Right lobe of liver (tissue), 4 donors: Measurements from ENCODE around the gene XKR8.

Experiments used
- CTCF ChIP-seq, 4 donors: fragments of 200-600 bp in 3 of 4; fragments of 450-650 bp in 1 of 4; IDR thresholded peaks; one replicate each; pipeline versions ENCODE4 v1.5.1 to v1.8.0; 2016 to 2022; ENCODE audit warnings: antibody characterized with exemption in 4 of 4, mild to moderate bottlenecking in 2 of 4
- POLR2A ChIP-seq: fragments of 450-650 bp; IDR thresholded peaks from one replicate; pipeline ENCODE4 v1.6.1; 2017; ENCODE audit warnings: antibody characterized with exemption, mild to moderate bottlenecking
- donor health status: DM: no; HTN: no; CAD: no.
- donor health status: DM: no; HTN: no; CAD: no.
- donor health status: DM: no; HTN: yes; CAD: no.

- TF ChIP-seq CTCF (IDR thresholded peaks at IDR 0.05), result no peak
- no peak for TF ChIP-seq POLR2A
These were observed 18.8 kb upstream of the XKR8 start for GRCh38 chr1:27940870-27941560.
